ENCODE results near the gene SPATA31E1.

- TF ChIP-seq POLR2A (IDR thresholded peaks at IDR 0.05; ENCODE audit: low read length) (no peak), GATA1 (IDR thresholded peaks at IDR 0.05; ENCODE audit: low read depth, low read length) (no peak)
These were observed 10.3 kb downstream of the SPATA31E1 start for GRCh38 chr9:87892956-87893355.

All from erythroblast (primary cell).